ENCODE results near the gene SEPHS2. TPM values are rescaled to one million over a fixed set of nuclear protein-coding genes. Genes with fewer than 3 reads are reported as not detected.
"Not testable (repeated sequence)": the region's sequence is repeated elsewhere in the genome, so short reads cannot be mapped to it uniquely, and the experiment has no call there.

SEPHS2 gene
- total RNA-seq, 1 donor from 2014 or later: 48.4 TPM

DNA sequence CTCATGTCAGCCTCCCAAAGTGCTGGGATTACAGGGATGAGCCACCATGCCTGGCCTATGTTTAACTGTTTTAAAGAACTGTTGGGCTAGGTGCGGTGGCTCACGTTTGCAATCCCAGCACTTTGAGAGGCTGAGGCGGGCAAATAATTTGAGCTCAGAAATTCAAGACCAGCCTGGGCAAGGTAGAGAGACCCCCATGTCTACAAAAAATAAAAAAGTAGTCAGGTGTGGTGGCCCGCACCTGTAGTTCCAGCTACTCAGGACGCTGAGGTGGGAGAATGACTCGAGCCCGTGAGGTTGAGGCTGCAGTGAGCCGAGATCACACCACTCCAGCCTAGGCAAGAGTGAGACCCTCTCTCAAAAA, 24.9 kb upstream of the SEPHS2 start:
- no peak for DNase-seq (ENCODE audit: low spot score)

DNA sequence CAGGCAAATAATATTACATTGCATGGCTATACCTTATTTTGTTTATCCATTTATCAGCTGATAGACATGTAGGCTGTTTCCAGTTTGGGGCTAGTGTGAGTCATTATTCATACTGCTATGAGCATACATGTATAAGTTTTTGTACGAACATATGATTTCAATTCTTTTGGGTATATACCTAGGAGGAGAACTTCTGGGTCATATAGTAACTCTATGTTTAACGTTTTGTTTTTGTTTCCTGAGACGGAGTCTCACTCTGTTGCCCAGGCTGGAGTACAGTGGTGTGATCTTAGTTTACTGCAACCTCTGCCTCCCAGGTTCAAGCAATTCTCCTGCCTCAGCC, 24.5 kb upstream of the SEPHS2 start:
- no peak for DNase-seq (ENCODE audit: low spot score)

DNA sequence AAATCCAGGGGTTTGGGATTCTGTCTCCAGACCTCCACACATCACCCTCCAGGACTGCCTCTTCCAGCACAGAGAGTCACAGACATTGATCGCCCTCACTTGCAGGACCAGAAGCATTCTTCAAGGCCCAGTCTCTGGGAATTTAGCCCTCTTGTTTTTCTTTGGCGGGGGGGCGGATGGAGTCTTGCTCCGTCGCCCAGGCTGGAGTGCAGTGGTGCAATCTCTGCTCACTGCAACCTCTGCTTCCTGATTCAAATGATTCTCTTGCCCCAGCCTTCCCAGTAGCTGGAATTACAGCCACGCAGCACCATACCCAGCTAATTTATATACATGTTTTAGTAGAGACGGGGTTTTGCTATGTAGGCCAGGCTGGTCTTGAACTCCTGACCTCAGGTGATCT, 18.4 kb upstream of the SEPHS2 start:
- DNase-seq (ENCODE audit: low spot score): no peak

DNA sequence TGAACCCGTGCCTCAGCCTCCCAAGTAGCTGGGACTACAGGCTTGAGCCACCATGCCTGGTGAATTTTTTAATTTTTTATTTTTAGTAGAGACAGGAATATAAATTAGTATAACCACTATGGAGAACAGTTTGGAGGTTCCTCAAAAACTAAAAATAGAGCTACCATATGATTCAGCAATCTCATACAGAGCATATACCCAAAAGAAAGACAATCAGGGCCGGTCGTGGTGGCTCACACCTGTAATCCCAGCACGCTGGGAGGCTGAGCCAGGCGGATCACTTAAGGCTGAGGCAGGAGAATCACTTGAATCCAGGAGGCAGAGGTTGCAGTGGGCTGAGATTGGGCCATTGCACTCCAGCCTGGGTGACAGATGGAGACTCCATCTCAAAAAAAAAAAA, 15.8 kb upstream of the SEPHS2 start:
- not testable (repeated sequence) for DNase-seq (ENCODE audit: low spot score)

DNA sequence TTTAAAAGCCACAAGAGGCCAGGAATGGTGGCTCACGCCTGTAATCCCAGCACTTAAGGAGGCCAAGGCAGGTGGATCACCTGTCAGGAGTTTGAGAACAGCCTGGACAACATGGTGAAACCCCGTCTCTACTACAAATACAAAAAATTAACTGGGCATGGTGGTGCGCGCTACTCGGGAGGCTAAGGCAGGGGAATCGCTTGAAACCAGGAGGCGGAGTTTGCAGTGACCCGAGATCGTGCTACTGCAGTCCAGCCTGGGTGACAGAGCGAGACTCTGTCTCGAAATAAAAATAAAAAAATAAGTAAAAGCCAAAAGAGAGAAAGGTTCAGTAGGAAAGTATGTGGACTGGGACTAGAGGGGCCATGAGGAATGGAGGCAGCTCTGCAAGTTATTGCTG, 13.8 kb upstream of the SEPHS2 start:
- no peak for DNase-seq (ENCODE audit: low spot score)

DNA sequence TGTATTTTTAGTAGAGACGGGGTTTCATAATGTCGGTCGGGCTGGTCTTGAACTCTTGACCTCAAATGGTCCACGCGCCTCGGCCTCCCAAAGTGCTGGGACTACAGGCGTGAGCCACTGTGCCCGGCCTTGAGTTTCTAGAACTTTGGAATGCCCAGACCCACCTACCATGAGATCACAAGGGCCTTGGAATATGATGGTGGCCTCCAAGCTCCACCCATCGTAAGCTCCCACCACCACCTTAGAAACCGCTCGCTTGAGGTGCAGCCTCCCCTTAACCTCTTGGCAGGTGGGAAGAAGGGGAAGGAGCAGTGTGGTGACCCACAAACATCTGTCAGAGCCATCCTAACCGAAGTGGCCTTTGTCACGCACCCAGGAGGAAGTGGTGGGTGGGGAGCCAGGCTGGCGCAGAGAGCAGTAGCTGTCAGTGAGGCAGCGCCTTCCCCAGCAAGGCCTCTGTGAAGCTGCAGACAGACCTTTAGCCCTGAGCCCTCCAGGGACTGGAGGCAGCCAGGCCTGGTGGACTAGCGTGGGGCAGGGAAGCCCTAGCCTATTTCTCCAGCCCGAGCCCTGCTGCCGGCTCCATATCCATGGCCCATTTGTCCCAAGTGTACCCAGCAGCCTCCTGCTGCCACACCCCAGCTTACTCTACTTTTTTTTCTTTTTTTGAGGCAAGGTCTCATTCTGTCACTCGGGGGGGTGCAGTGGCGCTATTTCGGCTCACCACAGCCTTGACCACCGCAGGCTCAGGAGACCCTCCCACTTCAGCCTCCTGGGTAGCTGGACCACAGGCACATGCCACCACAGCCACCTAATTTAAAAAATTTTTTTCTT, 13.1 kb upstream of the SEPHS2 start:
- DNase-seq (ENCODE audit: low spot score): no peak

DNA sequence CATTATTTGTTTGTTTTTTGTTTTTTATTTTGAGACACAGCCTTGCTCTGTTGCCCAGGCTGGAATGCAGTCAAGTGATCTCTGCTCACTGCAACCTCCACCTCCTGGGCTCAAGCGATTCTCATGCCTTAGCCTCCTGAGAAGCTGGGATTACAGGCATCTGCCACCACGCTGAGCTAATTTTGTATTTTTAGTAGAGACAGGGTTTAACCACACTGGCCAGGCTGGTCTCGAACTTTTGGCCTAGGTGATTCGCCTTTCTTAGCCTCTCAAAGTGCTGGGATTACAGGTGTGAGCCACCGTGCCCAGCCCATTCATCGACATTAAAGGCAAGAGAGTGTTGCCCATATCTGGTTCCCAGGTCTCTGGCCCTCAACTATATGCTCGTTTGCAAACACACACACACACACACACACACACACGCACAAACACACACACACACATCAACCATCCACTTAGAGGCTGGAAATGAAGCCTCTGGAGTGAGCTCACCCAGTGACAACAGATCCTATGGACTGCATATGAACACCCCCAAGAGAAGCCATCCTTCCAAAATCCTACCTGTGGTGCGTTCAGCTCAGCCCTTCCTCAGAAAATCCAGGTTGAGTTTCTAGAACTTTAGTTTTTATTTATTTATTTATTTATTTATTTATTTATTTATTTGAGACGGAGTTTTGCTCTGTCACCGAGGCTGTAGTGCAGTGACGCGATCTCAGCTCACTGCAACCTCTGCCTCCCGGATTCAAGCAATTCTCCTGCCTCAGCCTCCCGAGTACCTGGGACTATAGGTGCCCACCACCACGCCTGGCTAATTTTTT, 12.3 kb upstream of the SEPHS2 start:
- no peak for DNase-seq (ENCODE audit: low spot score)

DNA sequence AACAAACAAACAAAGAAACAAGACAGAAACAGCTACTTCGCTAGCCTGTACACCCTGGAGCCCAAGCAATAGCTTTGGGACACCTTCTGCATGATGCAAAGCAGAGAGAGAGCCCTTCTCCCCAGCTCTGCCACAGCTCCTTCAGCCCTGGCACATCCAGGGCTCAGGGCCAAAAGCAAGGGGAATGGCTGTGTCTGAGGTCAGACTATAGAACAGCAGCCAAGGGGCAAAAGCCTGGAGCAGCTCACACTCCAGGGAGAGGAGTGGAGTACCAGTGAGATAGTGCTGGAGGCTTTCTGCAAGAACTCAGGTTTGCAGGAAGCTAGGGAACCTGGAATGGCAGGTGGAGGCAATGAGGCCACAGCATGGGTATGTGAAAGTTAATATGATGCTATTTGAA, 11.6 kb upstream of the SEPHS2 start:
- DNase-seq (ENCODE audit: low spot score): no peak

DNA sequence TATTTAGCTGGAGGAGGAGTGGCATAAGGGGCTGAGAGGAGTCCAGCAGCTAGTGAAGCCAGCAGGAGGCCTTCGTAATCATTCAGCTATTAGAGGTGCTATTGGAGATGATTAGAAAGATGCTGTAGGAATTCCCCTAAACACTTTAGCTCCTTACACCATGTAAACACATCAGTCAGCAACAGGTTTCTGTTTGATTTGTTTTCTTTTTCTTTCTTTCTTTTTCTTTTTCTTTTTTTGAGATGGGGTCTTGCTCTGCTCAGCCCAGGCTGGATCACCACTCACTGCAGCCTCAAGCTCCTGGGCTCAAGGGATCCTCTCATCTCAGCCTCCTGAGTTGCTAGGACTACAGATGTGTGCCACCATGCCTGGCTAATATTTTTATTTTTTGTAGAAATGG, 10.6 kb upstream of the SEPHS2 start:
- DNase-seq (ENCODE audit: low spot score): no peak

DNA sequence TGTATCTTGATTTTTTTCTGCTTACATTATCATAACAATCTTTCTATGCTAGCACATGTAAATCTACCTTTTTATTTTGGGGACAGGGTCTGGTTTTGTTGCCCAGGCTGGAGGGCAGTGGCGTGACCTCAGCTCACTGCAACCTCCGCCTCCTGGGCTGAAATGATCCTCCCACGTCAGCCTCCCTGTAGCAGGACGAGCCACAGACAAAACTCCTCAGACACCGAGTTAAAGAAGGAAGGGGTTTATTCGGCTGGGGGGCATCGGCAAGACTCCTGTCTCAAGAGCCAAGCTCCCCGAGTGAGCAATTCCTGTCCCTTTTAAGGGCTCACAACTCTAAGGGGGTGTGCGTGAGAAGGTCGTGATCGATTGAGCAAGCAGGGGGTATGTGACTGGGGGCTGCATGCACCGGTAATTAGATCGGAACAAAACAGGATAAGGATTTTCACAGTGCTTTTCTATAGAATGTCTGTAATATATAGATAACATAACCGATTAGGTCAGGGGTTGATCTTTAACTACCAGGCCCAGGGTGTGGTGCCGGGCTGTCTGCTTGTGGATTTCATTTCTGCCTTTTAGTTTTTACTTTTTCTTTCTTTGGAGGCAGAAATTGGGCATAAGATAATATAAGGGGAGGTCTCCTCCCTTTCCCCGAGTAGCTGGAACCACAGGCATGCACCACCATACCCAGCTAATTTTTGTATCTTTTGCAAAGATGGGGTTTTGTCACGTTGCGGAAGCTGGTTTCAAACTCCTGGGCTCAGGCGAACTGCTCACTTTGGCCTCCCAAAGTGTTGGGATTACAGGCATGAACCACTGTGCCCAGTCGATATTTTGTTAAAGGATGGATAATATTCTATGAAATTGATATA, 7.3 kb upstream of the SEPHS2 start:
- not testable (repeated sequence) for DNase-seq (ENCODE audit: low spot score)

DNA sequence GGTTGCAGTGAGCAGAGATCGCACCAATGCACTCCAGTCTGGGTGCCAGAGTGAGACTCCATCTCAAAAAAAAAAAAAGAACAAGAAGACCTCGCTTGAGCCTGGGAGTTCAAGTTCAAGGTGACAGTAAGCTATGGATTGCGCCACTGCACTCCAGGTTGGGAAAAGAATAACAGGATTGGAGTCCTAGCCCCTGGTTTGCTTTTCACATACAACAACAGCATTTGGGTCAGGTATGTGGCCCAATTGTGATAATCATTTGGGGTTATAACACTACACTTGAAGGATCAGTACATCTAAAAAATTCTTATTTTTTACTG, 3.4 kb upstream of the SEPHS2 start:
- no peak for DNase-seq (ENCODE audit: low spot score)

DNA sequence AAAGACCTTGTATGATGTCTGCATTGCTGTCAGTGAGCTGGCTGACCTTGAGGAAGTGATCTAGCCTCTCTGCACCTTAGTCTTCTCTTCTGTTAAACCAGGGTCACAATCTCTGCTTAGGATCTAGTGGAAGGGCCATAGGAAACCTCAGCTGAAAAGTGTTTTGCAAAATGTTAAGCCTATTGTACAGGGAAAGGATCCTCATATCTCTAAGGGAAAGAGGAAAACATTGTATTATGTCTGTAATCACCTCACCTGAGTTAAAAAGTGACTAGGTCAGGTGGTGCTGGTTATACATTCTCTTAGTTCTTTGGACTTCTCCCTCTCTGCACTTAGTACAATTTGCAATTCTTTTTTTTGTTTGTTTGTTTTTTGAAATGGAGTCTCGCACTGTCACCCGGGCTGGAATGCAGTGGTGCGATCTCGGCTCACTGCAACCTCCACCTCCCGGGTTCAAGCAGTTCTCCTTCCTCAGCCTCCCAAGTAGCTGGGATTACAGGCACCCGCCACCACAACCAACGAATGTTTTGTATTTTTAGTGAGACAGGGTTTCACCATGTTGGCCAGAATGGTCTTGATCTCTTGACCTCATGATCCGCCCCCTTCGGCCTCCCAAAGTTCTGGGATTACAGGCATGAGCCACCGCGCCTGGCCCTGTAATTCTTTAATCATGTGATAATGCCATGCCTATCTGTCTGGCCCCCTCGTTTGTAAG, 2.0 kb upstream of the SEPHS2 start:
- no peak for DNase-seq (ENCODE audit: low spot score)

DNA sequence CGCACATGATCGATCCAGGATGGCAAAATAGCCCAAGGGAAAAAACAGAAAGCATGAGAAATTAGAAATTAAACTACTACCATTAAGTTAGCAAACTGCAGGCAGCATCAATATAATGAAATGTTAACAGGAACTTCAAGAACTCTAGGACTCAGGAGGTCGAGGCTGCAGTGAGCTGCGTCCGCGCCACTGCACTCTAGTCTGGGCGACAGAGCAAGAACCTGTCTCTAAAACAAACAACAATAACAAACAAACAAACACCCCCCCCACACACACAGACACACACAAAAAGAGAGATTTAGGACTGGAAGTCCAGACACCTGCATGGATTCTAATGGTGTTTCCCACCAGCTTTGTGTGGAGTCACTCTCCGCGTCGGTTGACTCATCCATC, 525 bp upstream of the SEPHS2 start:
- no peak for DNase-seq (ENCODE audit: low spot score)

DNA sequence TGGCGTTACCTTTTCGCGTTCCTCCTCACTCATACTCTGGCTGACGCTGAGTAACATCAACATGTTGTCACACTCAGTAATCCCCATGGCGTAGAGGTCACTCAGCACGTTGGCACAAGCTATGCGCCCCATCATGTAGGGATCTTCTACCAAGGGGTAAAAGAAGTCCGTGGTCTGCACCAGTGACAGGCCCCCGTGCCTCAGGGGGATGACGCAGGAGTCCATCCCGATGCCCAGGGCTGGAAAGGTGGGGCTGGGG, 596 bp downstream of the SEPHS2 start:
- DNase-seq (ENCODE audit: low spot score): no peak

DNA sequence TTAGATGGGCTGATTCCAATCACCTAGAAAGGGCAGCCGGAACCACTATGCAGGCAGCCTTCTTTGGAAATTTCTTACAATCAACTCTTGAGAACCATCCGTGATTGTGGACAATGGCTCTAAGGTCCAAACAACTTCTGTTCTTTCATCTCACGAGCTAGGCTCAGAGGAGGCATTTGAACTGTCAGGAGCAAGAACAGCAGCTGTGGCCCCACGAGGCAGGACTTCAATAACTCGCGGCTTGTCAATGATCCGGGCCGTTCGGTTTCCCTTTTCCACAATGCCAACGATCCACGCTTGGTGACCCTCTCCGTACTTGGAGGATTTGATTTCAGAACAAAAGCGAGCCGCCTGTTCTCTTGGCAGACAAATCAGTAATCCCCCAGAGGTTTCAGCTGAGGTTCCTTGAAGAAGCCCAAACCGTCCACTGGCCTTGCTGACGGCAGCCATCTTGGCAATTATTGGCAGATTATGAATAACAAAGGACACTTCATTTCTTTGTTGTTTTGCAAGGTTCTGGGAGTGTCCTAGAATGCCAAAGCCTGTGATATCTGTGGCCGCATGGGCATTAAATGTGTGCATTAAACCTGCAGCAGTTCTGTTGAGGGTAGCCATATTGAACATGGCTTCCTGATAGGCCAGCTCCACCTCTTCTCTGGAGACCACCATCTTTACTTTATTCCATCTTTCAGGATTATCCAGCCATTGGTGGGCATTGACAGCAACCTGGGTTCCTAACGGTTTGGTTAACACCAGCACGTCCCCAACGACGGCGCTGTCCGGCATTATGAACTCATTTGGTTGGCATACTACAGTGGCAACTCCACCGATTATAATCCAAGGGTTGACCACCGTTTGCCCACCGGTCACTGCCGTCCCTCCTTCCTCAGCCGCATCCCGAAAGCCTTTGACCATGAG, 1.2 kb downstream of the SEPHS2 start:
- DNase-seq (ENCODE audit: low spot score): no peak

DNA sequence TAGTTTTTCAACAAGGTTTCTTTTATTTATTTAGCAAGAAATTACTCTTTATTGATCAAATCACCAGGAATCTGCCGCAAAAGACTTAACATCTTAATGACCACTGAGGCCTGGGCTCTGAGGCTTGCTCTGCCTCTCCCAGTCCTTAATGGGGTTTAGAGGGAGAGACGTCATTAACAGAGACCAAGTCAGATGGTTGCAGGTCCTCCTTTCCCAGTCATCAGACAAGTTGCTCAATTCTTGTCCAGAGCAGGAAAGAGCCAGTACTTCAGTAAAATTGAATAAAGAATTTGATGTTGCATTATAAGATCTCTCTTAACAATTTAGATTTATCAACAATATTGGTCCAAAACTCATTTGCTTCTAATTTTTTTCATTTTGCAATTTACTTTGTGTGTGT, 2.0 kb downstream of the SEPHS2 start:
- DNase-seq (ENCODE audit: low spot score): no peak

DNA sequence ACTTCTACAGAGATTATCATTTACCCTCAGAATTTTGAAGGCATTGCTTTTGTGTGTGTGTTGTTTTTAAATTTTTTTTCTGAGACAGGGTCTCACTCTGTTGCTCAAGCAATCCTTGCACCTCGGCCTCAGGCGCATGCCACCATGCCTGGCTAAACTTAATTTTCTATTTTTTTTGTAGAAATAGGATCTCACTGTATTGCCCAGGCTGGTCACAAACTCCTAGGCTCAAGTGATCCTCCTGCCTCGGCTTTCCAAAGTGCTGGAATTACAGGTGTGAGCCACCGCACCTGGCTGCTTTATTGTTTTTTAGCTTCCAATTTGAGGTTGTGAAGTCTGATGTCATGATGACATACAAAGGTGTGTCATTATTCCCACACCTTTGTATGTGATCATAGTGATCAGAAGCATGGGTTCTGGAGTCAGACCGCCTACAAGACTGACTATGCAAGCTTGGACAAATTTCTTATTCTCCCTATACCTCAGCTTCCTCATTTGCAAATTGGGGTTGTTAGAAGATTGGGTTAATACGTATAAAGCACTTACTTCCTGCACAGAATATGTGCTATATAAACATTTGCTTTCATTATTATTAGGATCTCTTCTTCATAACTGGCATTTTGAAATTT, 5.8 kb downstream of the SEPHS2 start:
- no peak for DNase-seq (ENCODE audit: low spot score)

DNA sequence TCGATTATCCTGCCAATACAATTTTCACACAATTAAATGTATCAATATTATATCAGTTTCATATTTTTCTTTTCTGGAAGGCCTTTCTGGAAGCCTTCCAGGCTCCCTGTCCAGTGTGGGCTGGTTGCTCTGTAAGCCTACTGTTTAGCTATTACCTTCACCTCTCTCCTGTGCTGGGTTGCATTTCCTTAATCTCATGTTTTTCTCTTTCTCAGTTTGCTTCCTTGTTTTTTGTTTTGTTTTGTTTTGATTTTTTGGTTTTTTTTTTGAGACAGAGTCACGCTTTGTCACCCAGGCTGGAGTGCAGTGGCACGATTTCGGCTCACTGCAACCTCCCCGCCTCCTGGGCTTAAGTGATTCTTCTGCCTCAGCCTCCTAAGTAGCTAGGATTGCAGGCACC, 6.8 kb downstream of the SEPHS2 start:
- no peak for DNase-seq (ENCODE audit: low spot score)

DNA sequence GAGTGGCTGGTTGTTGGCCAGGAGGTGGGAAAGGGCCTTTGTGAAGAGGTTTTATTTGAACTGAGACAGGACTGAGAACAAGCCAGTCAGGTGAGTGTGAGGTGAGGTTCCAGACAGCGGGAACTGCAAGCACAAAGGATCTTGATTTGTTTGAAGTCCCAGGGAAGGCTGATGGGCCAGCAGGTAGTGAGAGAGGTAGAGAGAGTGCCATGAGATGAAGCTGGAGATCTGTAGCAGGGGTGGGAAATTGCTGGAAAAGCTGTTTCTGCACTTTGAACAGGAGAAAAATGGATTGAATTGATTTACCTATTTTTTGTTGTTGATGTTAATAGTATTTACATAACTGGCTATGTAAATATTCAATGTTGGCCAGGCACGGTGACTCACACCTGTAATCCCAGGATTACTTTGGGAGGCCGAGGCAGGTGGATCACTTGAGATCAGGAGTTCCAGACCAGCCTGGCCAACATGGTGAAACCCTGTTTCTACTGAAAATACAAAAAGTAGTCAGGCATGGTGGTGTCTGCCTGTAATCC, 8.1 kb downstream of the SEPHS2 start:
- no peak for DNase-seq (ENCODE audit: low spot score)

DNA sequence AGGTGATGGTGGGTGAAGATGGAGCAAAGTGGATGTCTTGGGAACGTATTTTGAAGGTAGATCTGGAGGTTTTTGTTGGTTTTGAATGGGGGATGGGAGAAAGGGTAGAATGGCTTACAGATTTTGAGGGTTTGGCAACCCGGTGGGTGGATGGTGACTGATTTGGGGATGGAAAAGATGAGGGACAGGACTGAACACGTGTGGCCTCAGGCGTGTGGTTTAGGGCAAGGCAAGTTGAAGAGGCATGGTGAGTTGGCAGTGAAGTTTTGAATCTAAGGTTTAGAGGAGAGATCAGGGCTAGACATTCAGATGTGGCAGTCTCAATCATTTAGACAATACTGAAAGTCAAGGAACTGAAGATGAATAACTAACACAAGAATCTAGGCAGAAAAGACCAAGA, 10.8 kb downstream of the SEPHS2 start:
- DNase-seq (ENCODE audit: low spot score): no peak

All from mesenteric fat pad (tissue), 1 donor.